Right atrium auricular region (tissue), 2 donors: ENCODE measurements around the gene FCRL2. TPM values are rescaled to one million over a fixed set of nuclear protein-coding genes. Genes with fewer than 3 reads are reported as not detected.

Source experiments
- DNase-seq: peaks from one replicate; pipeline ENCODE4 v3.0.0-alpha.2; 2019; ENCODE audit warnings: low spot score
- H3K27ac ChIP-seq, 2 donors: fragments of 200-600 bp; sonication (generic); 1 replicate in 1 of 2; 2 replicates in 1 of 2; pipeline ENCODE4 v1.5.1; 2016 to 2019
- H3K27me3 ChIP-seq, 2 donors: fragments of 200-600 bp; sonication (generic); one replicate each; pipeline versions ENCODE4 v1.5.1 to v1.6.0; 2017 to 2019
- H3K36me3 ChIP-seq: fragments of 200-600 bp; sonication (generic); one replicate; pipeline ENCODE4 v1.5.1; 2016
- H3K4me1 ChIP-seq, 2 donors: fragments of 200-600 bp; sonication (generic); one replicate each; pipeline versions ENCODE4 v1.5.1 to v1.6.0; 2017 to 2019
- H3K4me3 ChIP-seq, 2 donors: fragments of 200-600 bp; sonication (generic); 1 replicate in 1 of 2; 2 replicates in 1 of 2; pipeline ENCODE4 v1.5.1; 2017 to 2019; ENCODE audit warnings: mild to moderate bottlenecking in 1 of 2, moderate library complexity in 1 of 2
- H3K9me3 ChIP-seq, 2 donors: fragments of 200-600 bp; sonication (generic); one replicate each; pipeline ENCODE4 v1.5.1; 2019
- CTCF ChIP-seq, 2 donors: fragments of 200-600 bp; sonication (generic); IDR thresholded peaks; one replicate each; pipeline ENCODE4 v1.5.1; 2019; ENCODE audit warnings: antibody characterized with exemption in 2 of 2
- total RNA-seq, 2 donors: library from RNA; depleted of rRNA; stranded (reverse); fragments of >200 nt; gene quantifications; one replicate each; pipeline ENCODE4 v1.1.0, GENCODE V29; 2016

FCRL2 gene
- total RNA-seq, 2 donors from 2014 or later: not detected

GRCh38 chr1:157771661-157772425 lies 5.1 kb downstream of the FCRL2 start:
- Histone ChIP-seq H3K27ac (no peak overlapping the region), H3K36me3 (no peaks in the 10 kb centered on the region), H3K27me3 (no peaks in the 10 kb centered on the region), H3K9me3 (no peaks in the 10 kb centered on the region), H3K4me1 (no peaks in the 10 kb centered on the region), H3K4me3 (no peak overlapping the region)
- no peak for DNase-seq
- no peak for TF ChIP-seq CTCF (IDR thresholded peaks at IDR 0.05)

DNA sequence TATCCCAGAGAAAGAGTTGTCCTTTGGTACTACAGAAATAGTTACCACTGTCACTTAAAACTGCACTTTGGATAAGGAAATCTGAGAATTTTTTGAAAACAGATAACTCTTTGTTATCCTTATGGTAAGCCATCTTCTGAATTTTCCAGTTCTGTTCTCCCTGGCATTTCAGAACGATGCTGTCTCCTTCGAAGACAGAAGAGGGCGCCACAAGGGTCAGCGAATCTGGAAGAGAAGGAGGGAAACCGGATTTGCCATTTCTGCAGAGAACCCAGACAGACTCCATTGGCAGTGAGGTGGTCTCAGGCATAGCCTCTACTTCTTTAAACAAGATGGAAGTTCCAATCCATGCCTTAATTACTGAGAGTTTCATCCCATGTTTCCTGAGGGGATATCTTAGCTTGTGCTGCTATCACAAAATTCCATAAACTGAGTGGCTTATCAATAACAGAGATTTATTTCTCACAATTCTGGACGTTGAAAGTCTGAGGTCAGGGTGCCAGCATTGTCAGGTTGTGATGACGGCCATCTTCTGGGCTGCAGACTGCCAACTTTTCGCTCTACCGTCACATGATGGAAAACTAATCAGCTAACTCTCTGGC lies 6.4 kb downstream of the FCRL2 start:
- no peak overlapping the region for H3K4me3 ChIP-seq
- H3K9me3 ChIP-seq: no peaks in the 10 kb centered on the region
- TF ChIP-seq CTCF (IDR thresholded peaks at IDR 0.05): no peak
- DNase-seq: no peak
- no peaks in the 10 kb centered on the region for H3K36me3 ChIP-seq
- no peaks in the 10 kb centered on the region for H3K27me3 ChIP-seq
- no peaks in the 10 kb centered on the region for H3K4me1 ChIP-seq
- H3K27ac ChIP-seq: no peak overlapping the region

DNA sequence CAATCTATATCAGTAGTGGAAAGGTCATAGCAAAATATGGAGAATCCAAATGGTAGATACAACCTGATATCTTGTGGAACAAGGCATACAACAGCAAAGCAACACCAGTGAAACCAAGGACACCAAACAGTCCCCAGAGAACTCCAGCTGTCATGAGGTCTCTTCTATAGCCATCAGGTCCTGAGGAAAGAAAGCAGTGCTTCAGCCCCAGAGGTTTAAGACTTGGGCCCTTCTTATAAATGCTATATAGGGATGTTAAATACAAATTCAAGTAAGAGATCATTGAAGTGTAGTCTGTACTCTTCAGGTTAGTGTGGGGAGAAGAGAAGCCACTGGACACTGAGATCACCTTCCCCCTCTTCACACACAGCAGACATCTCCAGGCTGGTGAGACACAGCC lies 10.1 kb downstream of the FCRL2 start:
- Histone ChIP-seq H3K9me3 (no peaks in the 10 kb centered on the region), H3K27me3 (no peaks in the 10 kb centered on the region), H3K4me1 (no peaks in the 10 kb centered on the region), H3K36me3 (no peaks in the 10 kb centered on the region), H3K4me3 (no peak overlapping the region), H3K27ac (no peak overlapping the region)
- no peak for DNase-seq
- no peak for TF ChIP-seq CTCF (IDR thresholded peaks at IDR 0.05)

DNA sequence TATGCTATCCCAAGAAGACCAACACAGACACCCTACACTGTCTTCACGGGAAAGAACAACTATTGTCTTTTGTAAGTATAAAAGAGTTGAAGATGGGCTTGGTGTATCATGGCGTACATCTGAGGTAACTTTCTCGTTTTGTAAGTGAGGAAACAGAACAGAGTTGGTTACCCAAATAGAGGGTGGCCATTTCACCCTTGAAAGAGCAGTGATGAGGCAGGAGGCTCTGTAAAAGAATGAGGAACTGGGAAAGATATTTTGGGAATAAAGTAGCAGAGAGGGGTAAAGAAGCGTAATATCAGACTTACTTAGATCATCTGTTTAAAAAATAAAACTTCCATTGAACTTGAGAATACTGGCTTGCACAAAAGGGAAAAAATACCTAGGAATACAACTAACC lies 18.9 kb downstream of the FCRL2 start:
- H3K27me3 ChIP-seq: no peaks in the 10 kb centered on the region
- H3K27ac ChIP-seq: no peak overlapping the region
- H3K9me3 ChIP-seq: no peaks in the 10 kb centered on the region
- DNase-seq: no peak
- no peaks in the 10 kb centered on the region for H3K36me3 ChIP-seq
- no peak for TF ChIP-seq CTCF (IDR thresholded peaks at IDR 0.05)
- H3K4me1 ChIP-seq: no peaks in the 10 kb centered on the region
- H3K4me3 ChIP-seq: no peak overlapping the region

DNA sequence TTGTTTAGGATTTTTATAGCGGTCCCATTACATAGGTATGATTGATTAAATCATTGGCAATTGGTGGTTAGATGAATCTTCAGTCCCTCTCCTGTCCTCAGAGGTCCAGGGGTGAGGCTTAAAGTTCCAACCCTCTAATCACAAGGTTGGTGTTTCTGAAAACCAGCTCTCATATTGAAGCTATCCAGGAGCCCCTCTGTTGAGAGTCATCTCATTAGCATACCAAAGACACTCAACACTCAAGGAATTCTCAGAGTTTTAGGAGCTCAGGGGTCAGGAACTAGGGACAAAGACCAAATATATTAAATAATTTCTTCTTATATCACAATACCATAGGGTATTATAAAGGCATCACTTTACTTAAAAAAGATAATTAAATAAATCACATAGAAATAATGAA lies 23.3 kb downstream of the FCRL2 start:
- Histone ChIP-seq H3K4me3 (no peak overlapping the region), H3K36me3 (no peaks in the 10 kb centered on the region), H3K4me1 (no peaks in the 10 kb centered on the region), H3K27ac (no peak overlapping the region), H3K27me3 (no peaks in the 10 kb centered on the region), H3K9me3 (no peaks in the 10 kb centered on the region)
- no peak for DNase-seq
- no peak for TF ChIP-seq CTCF (IDR thresholded peaks at IDR 0.05)
